ENCODE measurements around the gene AHNAK2.

Gene AHNAK2

GRCh38 chr14:104939666-104940410 lies 38.3 kb downstream of the AHNAK2 start:
- H4K20me1 ChIP-seq (ENCODE audit: insufficient read depth, low read length): no peaks in the 10 kb centered on the region
- H3K4me1 ChIP-seq (ENCODE audit: insufficient read depth, low read length, severe bottlenecking): no peaks in the 10 kb centered on the region
- H3K9ac ChIP-seq (ENCODE audit: low read length): no peak overlapping the region
- H3K36me3 ChIP-seq (ENCODE audit: insufficient read depth, low read length): no peaks in the 10 kb centered on the region
- no peak overlapping the region for H3K4me3 ChIP-seq (ENCODE audit: low read depth, low read length, poor library complexity, severe bottlenecking)
- H2AFZ ChIP-seq (ENCODE audit: low read length): no peak overlapping the region
- TF ChIP-seq CTCF (IDR thresholded peaks at IDR 0.05; ENCODE audit: low read length): no peak
- TF ChIP-seq EZH2 (IDR thresholded peaks at IDR 0.05; ENCODE audit: borderline replicate concordance, low read length): no peak
- no peaks in the 10 kb centered on the region for H3K9me3 ChIP-seq (ENCODE audit: low read length)
- no peaks in the 10 kb centered on the region for H3K79me2 ChIP-seq (ENCODE audit: insufficient read depth, low read length)
- no peaks in the 10 kb centered on the region for H3F3A ChIP-seq (ENCODE audit: insufficient read depth, low read length)
- H3K27ac ChIP-seq (ENCODE audit: low read depth, low read length, poor library complexity, severe bottlenecking): no peak overlapping the region
- no peak overlapping the region for H3K4me2 ChIP-seq (ENCODE audit: low read length)
- peaks cover 9% of the 10 kb centered on the region; the same call in 1 of the 2 replicates for H3K27me3 ChIP-seq (ENCODE audit: insufficient read depth, low read length)
- no peaks in the 10 kb centered on the region for H3K9me2 ChIP-seq (ENCODE audit: low read depth, low read length)

- no peak overlapping the region for H3K4me3 ChIP-seq (ENCODE audit: low read depth, low read length, poor library complexity, severe bottlenecking)
- no peaks in the 10 kb centered on the region for H4K20me1 ChIP-seq (ENCODE audit: insufficient read depth, low read length)
- H3K9me2 ChIP-seq (ENCODE audit: low read depth, low read length): no peaks in the 10 kb centered on the region
- H3K9me3 ChIP-seq (ENCODE audit: low read length): no peaks in the 10 kb centered on the region
- H3K4me1 ChIP-seq (ENCODE audit: insufficient read depth, low read length, severe bottlenecking): no peaks in the 10 kb centered on the region
- H2AFZ ChIP-seq (ENCODE audit: low read length): no peak overlapping the region
- no peaks in the 10 kb centered on the region for H3K79me2 ChIP-seq (ENCODE audit: insufficient read depth, low read length)
- no peaks in the 10 kb centered on the region for H3K36me3 ChIP-seq (ENCODE audit: insufficient read depth, low read length)
- H3K4me2 ChIP-seq (ENCODE audit: low read length): no peak overlapping the region
- H3K27ac ChIP-seq (ENCODE audit: low read depth, low read length, poor library complexity, severe bottlenecking): no peak overlapping the region
- TF ChIP-seq CTCF (IDR thresholded peaks at IDR 0.05; ENCODE audit: low read length) (no peak), EZH2 (IDR thresholded peaks at IDR 0.05; ENCODE audit: borderline replicate concordance, low read length) (no peak)
- H3K9ac ChIP-seq (ENCODE audit: low read length): no peak overlapping the region
- H3K27me3 ChIP-seq (ENCODE audit: insufficient read depth, low read length): peaks cover 9% of the 10 kb centered on the region; the same call in 1 of the 2 replicates
- H3F3A ChIP-seq (ENCODE audit: insufficient read depth, low read length): no peaks in the 10 kb centered on the region
Measured at GRCh38 chr14:104938960-104939359, 39.2 kb downstream of the AHNAK2 start.

GRCh38 chr14:104938436-104938835 lies 39.7 kb downstream of the AHNAK2 start:
- H2AFZ ChIP-seq (ENCODE audit: low read length): no peak overlapping the region
- no peak overlapping the region for H3K4me3 ChIP-seq (ENCODE audit: low read depth, low read length, poor library complexity, severe bottlenecking)
- no peaks in the 10 kb centered on the region for H3K36me3 ChIP-seq (ENCODE audit: insufficient read depth, low read length)
- H3K4me1 ChIP-seq (ENCODE audit: insufficient read depth, low read length, severe bottlenecking): no peaks in the 10 kb centered on the region
- no peaks in the 10 kb centered on the region for H3K9me3 ChIP-seq (ENCODE audit: low read length)
- no peaks in the 10 kb centered on the region for H3F3A ChIP-seq (ENCODE audit: insufficient read depth, low read length)
- no peaks in the 10 kb centered on the region for H4K20me1 ChIP-seq (ENCODE audit: insufficient read depth, low read length)
- no peak overlapping the region for H3K27ac ChIP-seq (ENCODE audit: low read depth, low read length, poor library complexity, severe bottlenecking)
- H3K4me2 ChIP-seq (ENCODE audit: low read length): no peak overlapping the region
- TF ChIP-seq CTCF (IDR thresholded peaks at IDR 0.05; ENCODE audit: low read length) (no peak), EZH2 (IDR thresholded peaks at IDR 0.05; ENCODE audit: borderline replicate concordance, low read length) (no peak)
- no peaks in the 10 kb centered on the region for H3K79me2 ChIP-seq (ENCODE audit: insufficient read depth, low read length)
- no peaks in the 10 kb centered on the region for H3K9me2 ChIP-seq (ENCODE audit: low read depth, low read length)
- no peak overlapping the region for H3K9ac ChIP-seq (ENCODE audit: low read length)
- peaks cover 9% of the 10 kb centered on the region; the same call in 1 of the 2 replicates for H3K27me3 ChIP-seq (ENCODE audit: insufficient read depth, low read length)
